Eye (tissue), 1 donor: ENCODE measurements around the gene OCA2.

ENCODE experiments used
- DNase-seq: peaks from one replicate; pipeline ENCODE4 v3.0.0-alpha.2; 2015

OCA2 gene

DNA sequence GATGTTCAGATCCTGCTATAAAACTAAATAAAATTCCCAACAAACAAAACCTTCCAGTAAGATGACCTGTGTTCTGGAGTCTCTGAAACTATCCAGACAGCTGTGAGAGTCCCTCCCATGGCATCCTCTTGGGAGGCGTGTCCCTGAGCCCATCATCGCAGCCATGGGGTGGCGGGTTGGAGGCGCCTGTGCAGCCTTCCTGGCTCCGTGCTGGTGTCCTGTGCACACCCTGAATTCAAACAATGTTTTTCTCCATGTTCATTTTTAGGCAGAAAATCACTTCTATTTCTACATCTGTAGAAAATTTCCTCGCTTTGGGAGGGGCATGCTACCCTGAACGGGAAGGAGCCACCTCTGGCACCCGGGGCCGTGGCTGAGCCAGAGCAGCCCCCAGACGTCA is 19.4 kb upstream of the OCA2 start:
- no peak for DNase-seq

DNA sequence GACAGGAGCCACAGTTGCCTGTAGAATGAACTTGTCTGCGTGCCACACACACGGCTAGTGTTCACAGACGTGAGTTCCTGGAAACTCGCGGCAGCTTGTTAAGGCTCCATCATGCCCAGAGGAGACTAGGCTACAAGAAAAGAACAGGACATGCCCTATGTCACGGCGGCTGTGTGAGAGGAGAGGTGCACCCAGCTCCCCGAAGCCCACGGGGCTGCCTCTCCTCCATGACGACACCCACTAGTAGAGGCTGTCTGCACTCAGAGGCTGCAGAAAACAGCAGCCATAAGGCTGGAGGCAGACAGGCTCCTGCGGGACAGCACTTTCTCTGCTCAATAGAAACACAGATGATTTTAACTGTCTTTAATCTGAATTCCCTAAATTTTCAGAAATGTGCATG is 19.0 kb upstream of the OCA2 start:
- DNase-seq, result no peak

DNA sequence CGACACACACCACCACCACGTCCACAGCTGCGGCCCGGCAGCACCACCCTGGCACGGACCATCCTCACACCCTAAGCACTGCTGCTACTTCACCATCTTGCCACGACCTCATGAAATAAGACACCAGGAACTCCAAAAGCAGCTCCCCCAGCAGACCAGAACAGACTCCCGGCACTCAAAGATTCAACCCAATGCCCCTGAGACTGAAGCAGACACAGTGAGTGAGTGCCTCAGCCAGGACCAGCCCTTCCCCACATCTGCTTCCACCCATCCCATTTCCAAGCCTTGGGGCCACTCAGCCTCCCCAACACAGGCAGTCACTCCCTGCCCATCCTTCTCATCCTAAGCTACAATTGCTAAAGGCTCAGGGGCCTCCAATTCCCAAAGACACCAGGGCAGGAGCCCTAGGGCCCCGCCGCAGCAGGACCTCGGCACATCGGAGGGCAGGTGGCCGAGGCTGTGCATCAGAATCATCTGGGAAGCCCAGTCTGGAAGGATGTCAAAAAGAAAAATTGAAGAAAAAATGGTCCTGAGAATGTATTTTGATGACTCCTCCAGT is 18.4 kb upstream of the OCA2 start:
- DNase-seq, result no peak

DNA sequence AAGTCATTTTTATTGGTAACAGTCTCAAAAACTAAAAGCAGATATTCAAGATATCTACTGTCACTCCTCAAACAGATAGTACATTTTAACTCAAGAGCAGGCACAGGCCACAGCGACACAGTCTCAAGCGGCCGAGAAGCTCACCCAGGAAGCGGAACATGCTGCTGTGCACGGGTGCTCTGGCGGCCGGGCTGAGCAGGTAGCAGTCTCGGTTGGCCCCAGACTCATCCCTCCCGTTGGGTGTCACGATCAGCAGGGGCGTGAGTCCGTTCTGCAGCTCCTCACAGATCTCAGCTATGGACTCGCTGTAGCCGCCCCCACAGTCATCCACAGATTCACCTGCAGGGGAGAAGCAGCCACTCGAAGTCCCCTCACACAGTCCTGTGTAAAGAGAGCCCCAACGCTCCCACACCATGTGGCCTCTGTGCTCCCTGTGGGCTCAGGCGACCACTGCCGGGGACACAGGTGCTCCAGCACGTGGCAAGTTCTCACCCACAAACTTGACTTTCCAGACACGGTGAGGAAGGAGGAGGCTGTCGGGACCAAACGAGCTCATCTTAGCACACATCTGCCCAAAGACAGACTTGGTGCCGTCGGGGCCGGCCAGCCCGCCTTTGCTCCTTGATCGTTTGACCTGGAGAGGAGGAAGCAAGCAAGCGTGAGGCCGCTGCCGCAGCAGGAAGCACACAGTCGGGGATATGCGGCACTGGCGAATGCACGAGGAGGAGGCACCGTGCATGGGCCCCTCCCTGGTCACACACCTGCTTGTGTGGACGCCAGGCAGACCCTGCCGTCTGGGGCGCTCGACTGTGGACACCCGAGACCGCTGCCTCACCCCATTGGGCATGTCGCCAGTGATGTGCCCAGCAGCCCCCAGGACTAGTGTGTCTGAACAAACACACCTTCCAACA is 17.7 kb upstream of the OCA2 start:
- DNase-seq, result no peak

DNA sequence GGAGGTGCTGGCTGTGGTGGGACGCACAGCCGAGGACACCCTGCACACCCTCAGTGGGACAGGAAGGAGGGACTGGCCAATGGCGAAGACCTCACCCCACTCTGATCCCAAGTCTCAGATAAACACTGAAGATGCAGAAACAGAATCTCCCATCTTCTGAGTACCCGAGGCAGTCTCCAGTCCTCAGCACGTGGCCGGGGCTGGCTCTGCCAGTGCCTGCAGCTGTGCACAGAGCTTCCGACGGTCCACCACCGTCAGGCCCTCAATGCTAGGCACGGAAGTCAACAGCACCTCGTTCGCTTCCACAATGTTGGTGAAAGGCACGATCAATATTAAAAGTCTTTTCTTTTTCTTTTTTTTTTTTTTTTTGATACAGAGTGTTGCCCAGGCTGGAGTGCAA is 16.8 kb upstream of the OCA2 start:
- DNase-seq, result no peak

DNA sequence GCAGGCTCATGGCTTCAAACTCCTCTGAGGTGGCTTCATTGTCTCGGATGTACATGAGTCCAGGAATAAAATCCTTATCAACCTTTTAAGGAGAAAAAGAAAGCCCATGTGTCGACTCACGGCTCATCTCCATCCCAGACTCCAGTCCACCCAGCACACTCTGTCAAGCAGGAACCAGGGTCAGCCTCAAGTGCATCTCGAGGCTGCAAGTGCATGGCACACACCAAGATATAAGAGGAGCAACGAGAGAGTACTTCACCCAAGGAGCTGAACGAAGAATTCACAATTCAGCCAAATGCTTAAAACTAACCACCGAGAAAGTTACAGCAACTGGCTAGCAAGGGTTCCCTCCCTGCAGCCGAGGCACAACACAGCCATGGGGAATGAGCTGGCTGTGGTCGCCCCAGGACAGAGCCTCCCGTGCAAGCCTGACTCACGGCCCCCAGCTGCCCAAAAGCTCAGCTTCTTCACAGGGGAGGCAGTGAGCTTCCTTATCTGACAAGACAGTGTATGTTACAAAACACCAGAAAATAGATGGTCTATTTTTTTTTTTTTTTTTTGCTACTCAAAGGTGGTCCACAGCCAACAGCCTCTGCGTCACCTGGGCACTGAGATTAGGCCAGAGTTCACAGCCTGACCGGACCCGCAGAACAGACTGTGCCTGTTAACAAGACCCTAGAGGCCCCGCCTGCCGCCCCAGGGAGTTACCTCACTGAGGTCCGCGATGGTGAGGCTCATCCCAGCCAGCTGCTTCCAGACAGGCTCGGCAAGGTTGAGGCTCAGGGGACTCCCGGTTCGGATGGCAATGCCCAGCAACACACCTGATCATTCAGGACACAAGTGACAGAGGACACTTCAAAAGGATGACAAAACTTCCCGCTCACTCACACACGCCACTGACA is 15.9 kb upstream of the OCA2 start:
- DNase-seq, result no peak

DNA sequence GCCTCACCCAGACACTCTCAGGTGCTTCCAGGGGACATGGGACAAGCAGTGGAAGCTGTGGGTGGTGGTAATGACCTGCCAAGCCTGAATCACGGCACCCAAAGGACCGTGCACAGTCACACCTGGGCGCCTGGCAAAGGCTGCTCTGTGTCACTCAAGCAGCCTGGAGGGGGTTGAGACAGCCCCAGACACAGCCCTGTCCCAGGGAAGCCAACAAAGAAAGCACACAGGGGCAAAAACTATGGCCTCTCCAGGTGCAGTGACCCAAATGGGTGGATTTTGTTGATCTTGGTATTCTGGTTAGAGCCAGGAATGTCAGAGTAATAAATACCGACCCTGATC is 15.0 kb upstream of the OCA2 start:
- no peak for DNase-seq

DNA sequence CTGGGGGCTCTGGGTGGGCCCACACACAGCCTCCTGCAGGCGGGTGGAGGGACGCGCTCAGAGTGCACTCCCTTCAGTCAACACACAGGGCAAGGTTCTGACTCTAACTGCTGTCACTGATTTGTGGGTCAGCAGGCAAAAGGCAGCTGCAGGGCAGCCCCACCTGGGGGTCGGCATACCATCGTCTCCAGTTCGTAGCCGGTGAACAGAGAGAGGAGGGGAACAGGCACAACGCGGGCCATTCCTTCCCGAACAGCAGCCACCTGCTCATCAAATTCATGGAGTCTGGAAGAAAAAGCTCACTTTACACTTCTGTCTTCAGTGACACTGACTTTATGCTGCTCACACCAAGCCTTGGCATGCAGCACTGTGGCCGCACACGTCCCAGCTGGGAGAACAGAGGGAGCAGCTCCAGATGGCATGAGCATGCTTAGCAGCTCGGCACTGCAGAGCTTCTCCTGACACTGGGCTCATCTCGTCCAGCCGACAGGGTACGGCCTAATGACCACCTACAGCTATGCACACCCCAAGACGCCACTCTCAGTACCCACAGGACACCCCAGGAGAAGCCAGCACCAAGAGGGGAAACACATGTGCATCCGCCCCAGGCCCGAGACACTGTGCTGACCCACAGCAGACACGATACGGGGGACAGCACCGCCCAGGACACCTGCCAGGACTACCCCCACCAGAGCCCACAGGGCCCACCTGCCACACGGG is 14.4 kb upstream of the OCA2 start:
- DNase-seq, result no peak

DNA sequence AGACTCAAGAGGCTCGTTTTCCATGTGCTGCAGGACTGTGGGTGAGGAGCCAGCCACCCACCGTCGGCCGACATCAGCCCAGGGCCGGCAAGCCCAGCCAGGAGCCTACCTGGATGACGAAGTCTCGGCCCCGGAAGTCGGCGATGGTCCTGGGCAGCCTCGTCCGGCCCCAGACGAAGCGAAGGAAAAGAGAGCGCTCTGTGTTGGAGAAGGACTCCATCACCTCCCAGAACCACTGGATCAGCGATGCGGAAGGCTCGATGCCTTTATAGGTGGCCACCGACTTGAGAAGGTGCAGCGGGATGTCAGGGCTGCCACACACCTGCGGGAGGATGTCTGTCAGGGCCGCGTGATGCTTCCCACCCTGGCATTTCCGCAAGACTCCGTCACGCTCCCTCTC is 13.8 kb upstream of the OCA2 start:
- no peak for DNase-seq

DNA sequence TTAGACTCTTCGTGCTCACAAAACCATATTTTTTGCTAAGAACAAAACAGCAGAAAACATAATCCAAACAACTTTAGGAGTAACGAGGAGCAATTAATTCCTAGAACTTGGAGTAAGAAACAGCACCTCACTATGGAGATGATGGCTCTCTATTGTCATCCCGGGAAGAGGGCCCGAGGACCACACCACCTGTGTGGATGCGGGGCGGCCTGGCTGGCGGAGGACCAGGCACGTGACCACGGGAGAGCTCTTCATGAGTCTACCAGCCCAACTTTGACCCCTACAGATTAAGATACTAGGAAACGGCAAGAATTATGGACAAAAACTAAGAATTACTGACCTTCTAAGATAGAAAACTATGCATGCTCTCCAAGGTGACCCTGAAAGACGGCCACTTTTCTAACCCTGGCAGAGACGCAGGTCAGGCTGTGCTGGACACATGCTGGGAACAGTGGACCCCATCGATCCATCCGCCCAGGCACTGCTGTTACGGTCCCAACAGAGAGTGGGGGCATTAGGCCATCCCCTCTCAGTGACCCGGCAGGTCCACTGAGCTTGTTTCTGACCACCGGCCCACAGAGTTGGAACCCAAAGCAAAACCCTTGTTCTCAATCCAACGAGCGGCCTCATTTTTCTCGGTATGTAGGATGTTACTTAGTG is 13.1 kb upstream of the OCA2 start:
- no peak for DNase-seq

DNA sequence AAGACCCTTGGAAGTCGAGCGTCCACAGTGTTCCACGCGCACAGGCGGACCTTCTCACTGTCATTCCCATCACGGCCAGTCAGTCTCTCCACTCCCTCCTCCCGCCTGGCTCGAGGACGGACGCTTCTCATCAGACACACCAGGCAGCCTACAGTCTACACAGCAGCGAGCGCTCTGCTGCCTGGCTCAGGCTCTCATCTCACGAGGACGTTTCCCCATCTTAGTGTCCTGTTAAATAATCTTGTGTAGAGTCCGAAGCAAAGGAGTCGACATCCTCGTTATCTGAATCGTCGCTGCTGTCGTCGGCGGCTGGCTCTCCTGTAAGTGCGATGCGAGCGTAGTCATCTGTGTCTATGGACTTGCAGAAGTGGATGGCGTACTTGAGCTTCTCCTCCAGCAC is 12.4 kb upstream of the OCA2 start:
- no peak for DNase-seq

DNA sequence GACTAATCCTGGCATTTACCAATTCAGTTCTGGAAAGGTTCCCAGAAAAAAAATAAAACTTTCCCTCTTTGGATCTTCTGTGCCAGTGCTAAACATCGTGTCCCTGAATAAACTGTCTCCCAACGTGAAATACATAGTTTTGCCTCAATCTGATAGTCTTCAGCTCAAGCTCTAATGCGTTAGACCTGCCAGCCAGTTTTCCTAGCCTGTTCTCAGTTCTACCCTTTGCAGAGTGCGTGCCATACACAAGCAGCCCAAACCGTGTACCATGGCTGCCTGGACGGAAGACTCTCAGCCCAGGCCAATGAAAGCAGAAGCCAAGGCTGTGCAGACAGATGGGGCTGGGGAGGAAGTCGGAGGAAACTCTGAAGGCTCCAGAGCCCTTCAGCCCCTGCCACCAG is 11.4 kb upstream of the OCA2 start:
- DNase-seq, result no peak

DNA sequence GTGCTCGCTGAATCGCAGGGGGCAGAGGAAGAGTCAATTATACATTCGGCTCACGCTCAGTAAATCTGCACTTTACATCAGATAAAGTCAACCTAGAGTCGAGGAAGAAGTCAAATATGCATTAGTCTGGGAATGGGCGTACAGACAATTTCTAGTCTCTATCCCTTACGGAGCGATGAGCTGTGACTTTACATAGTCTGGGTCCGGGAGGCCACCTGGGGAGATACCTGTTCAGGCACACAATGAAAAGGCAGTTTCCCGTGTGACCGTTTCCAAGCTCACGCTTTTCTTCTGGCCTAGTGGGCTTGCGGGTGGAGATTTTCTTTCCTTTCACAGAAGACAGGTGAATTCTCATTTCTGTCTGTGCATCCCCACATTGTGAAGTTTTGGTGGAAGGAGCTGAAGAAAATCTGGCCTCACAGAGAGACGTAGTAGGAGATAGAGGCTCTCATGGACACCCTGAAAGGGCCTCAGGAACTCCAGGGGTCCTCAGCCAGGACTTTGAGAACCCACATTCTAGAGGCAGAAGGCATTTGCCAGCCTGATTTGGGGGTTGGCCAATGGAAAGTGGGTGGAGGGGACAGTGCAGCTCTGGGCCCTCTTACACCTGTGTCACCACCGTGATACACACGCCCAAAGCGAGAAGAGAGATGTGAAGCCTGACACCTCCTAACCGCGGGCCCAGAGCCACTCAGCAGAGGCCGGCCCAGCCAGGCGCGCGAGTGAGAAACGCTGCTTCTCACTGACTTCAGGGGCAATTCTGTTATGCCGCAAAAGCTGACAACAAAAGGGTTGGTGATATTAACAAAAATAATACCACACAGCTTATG is 10.7 kb upstream of the OCA2 start:
- DNase-seq, result no peak

DNA sequence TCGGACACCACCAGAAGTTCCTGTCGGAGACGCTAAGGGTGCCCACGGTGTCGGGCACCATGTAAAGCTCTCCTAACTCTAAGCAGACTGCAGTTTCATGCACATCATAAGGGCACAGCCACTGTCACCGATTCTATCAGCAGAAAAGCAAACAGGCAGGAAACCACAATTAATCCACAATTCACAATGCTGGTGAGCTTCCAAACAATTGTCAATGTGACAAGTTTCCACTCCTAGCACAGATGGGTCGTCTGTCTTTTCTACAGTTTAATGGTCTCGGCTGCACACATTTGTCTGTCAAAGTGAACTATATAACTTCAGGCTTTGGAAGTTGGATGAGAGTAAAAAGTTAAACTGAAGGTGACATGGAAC is 8.8 kb upstream of the OCA2 start:
- DNase-seq, result peak; percentile 49

DNA sequence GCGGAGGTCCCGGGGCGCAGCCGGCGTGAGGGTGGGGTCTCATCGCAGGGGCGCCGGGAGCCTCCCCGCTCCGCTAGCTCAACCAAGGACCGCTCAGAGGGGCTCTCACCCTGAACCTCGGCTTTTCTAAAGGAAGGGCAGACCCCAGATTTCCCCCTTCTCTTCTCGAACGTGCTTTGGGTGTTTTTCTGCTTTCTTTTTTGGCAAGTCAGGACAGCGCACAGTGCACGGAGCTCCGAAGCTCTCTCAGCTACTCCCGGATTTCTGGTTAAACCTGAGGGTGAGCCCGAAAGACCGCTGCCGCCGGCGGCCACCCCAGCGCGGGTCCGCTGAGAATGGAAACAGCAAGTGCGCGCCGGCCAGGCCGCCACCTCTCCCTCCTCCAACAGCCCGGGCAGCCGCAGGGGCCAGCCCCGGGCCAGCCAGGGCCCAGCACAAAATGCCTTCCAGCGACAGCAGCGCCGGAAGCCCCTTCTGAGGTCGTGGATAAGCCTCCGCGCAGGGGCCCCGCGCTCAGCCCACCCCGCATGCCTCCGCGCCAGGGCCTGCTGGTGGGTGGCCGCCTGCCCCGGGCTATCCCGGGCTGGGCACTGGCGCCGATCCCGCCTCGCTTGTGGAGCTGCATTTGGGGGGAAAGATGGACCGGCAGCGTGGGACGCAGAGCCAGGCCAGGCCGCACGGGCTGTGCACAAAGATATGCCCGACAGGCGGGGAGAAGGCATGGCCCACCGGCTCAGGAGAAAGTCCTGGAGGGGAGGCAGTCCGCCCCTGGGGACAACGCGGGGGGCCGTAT is 8.2 kb upstream of the OCA2 start:
- peak; percentile 74 for DNase-seq

DNA sequence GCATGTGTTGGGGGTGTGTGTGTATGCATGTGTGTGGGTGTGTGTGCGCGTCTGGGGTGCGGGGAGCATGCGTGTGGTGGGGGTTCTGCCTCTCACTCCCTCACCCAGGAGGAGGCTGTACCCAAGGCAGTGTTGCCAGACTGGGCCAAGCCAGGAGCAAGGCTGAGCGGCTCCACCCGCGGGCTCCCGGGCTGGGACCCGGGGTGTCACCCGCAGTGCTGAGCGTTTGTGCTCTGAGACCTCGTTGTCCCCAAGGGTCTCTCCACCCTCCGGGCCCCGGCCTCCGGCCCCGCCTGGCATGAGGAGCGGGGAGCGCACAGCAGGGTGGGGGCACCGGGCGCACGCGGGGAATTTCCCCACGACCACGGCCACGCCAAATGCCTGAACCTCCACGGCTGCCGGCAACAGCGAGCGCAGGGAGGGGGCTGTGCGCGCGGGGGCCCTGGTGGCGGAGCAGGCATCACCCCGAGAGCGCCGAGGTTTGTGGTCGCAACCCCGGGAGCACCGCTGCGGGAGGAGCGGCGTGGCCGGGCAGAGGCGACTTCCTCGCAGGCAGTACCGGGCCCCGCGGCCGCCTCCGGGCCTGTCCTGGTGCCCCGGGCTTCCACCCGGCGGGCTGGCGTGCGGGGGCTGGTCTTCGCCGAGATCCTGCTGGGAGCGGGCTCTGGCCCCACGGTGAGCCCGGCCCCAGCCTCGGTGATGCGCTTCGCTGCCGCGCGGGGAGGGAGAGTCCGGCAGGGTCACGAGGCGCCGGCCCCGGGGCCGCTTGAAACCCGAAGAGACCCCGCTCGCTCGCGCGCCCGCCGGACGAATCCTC is 7.4 kb upstream of the OCA2 start:
- DNase-seq, result peak; percentile 64

DNA sequence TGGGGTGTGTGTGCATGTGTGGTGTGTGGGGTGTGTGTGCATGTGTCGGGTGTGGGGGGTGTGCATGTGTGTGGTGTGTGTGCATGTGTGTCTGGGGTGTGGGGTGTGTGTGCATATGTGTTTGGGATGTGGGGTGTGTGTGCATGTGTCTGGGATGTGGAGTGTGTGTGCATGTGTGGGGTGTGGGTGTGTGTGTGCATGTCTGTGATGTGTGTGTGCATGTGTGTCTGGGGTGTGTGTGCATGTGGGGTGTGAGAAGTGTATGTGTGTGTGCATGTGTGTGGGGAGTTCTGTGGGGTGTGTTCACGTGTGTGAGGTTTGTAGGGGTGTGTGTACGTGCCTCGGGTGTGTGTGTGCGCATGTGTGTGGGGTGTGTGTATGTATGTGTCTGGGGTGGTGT is 6.7 kb upstream of the OCA2 start:
- no peak for DNase-seq

DNA sequence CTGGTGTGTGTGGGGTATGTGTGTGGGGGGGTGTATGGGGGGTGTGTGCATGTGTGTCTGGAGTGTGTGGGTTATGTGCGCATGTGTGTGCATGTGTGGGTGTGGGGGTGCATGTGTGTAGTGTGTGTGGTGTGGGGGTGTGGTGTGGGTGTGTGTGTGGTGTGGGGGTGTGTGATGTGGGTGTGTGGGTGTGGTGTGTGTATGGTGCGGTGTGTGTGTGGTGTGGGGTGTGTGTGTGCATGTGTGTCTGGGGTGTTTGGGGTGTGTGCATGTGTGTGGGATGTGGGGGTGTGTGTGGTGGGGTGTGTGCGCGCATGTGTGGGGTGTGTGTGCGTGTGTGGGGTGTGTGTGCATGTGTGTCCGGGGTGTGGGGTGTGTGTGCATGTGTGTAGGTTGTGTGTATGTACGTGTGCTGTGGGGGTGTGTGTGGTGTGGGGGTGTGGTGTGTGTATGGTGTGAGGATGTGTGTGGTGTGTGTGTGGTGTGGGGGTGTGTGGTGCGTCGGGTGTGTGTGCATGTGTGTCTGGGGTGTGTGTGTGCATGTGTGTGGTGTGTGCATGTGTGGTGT is 6.2 kb upstream of the OCA2 start:
- no peak for DNase-seq

DNA sequence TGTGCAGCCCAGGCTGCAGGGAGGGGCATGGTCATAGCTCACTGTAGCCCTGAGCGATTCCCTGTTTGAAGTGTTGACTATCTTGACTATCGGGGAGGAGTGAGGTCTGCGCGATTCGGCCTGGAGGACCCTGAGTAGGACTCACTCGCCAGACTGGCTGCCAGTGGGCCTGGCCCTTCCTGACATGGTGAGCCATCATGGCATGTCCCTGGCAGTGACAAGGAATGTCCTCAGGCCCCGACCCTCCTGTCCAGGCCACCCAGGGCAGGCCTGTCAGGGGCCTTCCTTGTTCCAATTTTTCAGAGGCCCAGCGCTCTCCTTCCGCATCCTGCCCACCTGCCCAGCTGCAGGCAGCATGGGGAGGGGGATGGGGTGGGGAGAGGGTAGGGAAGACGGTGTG is 5.2 kb upstream of the OCA2 start:
- DNase-seq, result no peak

DNA sequence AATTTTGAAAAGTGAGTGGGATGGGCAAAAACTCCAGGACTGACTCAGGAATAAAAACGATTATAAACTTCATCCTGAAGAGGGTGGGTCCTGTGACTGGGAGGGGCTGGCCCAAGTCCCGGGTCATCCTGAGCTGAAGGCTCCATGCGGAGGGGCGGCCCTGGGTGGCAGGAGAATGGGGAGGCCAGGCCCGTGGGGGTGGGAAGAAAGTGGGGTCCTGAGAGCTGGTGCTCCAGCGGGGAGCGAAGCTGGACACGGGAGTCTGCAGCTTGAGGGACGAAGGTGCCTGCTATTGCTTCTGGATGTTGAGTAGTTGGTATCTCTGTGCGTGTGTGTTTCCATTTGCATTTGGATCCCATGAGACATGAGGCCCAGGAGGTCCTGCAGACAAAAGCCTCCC is 4.7 kb upstream of the OCA2 start:
- DNase-seq, result no peak
